A673 (cell line): ENCODE measurements around the gene ATP9A. TPM values are rescaled to one million over a fixed set of nuclear protein-coding genes. Genes with fewer than 3 reads are reported as not detected.
"Not testable (repeated sequence)": the region's sequence is repeated elsewhere in the genome, so short reads cannot be mapped to it uniquely, and the experiment has no call there.

Source experiments
- BruUV-seq: library from RNA; stranded (reverse); fragments of 400-500 nt; replicated peaks from 2 replicates; lab custom pipeline; 2021; lab: Mats Ljungman, UMichigan
- CTCF ChIA-PET: fragments of 300-600 bp; sonication (Branson Sonifier 250); formaldehyde crosslinking; loops from one replicate; lab custom pipeline; 2022; ENCODE audit warnings: antibody characterized with exemption; lab: Charles Lee
- POLR2A ChIA-PET: fragments of 300-600 bp; sonication (Branson Sonifier 250); formaldehyde crosslinking; loops from one replicate; lab custom pipeline; 2022; ENCODE audit warnings: antibody characterized with exemption; ENCODE audit not compliant: low non-redundant PET; lab: Charles Lee
- DNase-seq: peaks from one replicate; pipeline ENCODE4 v3.0.0-alpha.2; 2015; ENCODE audit warnings: low spot score
- H3K27ac ChIP-seq: fragments of 200-600 bp; sonication (generic); 2 replicates; pipeline ENCODE4 v1.5.1; 2016; ENCODE audit warnings: mixed run types, low read depth, mild to moderate bottlenecking, mixed read lengths, antibody characterized with exemption, low read length; ENCODE audit not compliant: poor library complexity, severe bottlenecking
- H3K27me3 ChIP-seq: fragments of 200-600 bp; sonication (generic); replicated peaks from 2 replicates; pipeline ENCODE4 v1.6.1; 2017; ENCODE audit warnings: mixed run types, low read depth, mild to moderate bottlenecking, mixed read lengths, antibody characterized with exemption, low read length; ENCODE audit not compliant: insufficient read depth, poor library complexity
- H3K36me3 ChIP-seq: fragments of 200-600 bp; sonication (generic); 2 replicates; pipeline ENCODE4 v1.6.1; 2016; ENCODE audit warnings: mixed run types, mild to moderate bottlenecking, mixed read lengths, antibody characterized with exemption, low read length; ENCODE audit not compliant: insufficient read depth, poor library complexity, severe bottlenecking
- H3K4me1 ChIP-seq: fragments of 200-600 bp; sonication (generic); 2 replicates; pipeline ENCODE4 v1.6.1; 2017; ENCODE audit warnings: mixed run types, mild to moderate bottlenecking, mixed read lengths, antibody characterized with exemption, low read length; ENCODE audit not compliant: insufficient read depth, poor library complexity, severe bottlenecking
- H3K4me3 ChIP-seq: fragments of 200-600 bp; sonication (generic); 2 replicates; pipeline ENCODE4 v1.5.1; 2016; ENCODE audit warnings: low read depth, mixed run types, mild to moderate bottlenecking, mixed read lengths, low read length; ENCODE audit not compliant: poor library complexity, severe bottlenecking
- H3K9me3 ChIP-seq: fragments of 200-600 bp; sonication (generic); 2 replicates; pipeline ENCODE4 v1.6.1; 2016; ENCODE audit warnings: mixed run types, low read depth, mild to moderate bottlenecking, mixed read lengths, antibody characterized with exemption, low read length; ENCODE audit not compliant: poor library complexity, severe bottlenecking
- EZH2 ChIP-seq: fragments of 200-600 bp; sonication (generic); IDR thresholded peaks from 2 replicates; pipeline ENCODE4 v1.6.1; 2017; ENCODE audit warnings: borderline replicate concordance, low read depth, mild to moderate bottlenecking, mixed read lengths, antibody characterized with exemption, low read length; ENCODE audit not compliant: poor library complexity, severe bottlenecking
- intact Hi-C: fragments of 100-400 bp; cut with micrococcal nuclease; formaldehyde crosslinking; loops from one replicate; pipeline ENCODE4 v1.10.0; 2022; ENCODE audit not compliant: unreplicated experiment
- total RNA-seq: library from RNA; stranded (reverse); gene quantifications from 2 replicates; pipeline ENCODE4 v1.2.3, GENCODE V29; 2021
- TF ChIP-seq, protein P1 (sequence below): fragments of 300-800, 200-600 bp; sonication (generic); conservative IDR thresholded peaks from 2 replicates; pipeline ENCODE4 v1.5.1; 2017; ENCODE audit warnings: low read depth, mild to moderate bottlenecking, antibody characterized with exemption, low read length, moderate library complexity, mixed read lengths

The ATP9A gene
- total RNA-seq, 1 experiment from 2014 or later = 31.2 TPM

DNA sequence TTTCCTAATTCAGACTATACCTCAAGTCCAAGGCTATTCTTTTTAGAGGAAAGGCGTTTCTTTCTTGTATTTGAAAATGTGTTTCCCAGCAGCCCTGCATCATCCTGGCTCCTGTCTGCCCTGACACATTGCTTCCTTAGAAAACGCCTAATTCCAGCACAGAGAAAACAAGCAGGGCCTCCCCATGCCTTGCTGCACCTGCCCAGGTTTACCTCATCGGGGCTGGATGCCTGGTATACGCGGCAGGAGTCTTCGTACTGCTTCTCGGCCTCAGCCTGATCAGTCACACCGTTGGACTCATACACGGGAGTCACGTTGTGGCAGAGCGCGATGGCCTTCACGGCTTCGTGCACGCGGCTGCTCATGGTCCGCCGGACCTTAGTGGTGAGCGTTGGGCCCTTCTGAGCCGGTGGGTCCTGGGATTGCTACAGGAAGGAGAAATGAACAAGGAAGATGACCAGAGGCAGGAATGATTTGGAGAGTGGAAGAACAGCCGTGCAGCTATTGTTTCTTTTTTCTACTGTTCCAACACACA is 111.4 kb downstream of the ATP9A start:
- POLR2A ChIA-PET = no interaction called here
- Histone ChIP-seq H3K4me1 (peaks cover 40% of the 10 kb centered on the region), H3K9me3 (no peaks in the 10 kb centered on the region), H3K4me3 (no peak overlapping the region), H3K36me3 (no peaks in the 10 kb centered on the region), H3K27ac (peak overlapping the region; percentile 53), H3K27me3 (no peaks in the 10 kb centered on the region)
- no TSS peak for BruUV-seq
- TF ChIP-seq, protein P1, sequence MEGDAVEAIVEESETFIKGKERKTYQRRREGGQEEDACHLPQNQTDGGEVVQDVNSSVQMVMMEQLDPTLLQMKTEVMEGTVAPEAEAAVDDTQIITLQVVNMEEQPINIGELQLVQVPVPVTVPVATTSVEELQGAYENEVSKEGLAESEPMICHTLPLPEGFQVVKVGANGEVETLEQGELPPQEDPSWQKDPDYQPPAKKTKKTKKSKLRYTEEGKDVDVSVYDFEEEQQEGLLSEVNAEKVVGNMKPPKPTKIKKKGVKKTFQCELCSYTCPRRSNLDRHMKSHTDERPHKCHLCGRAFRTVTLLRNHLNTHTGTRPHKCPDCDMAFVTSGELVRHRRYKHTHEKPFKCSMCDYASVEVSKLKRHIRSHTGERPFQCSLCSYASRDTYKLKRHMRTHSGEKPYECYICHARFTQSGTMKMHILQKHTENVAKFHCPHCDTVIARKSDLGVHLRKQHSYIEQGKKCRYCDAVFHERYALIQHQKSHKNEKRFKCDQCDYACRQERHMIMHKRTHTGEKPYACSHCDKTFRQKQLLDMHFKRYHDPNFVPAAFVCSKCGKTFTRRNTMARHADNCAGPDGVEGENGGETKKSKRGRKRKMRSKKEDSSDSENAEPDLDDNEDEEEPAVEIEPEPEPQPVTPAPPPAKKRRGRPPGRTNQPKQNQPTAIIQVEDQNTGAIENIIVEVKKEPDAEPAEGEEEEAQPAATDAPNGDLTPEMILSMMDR = no peak
- no peak for TF ChIP-seq EZH2
- CTCF ChIA-PET = no interaction called here
- no peak for DNase-seq
- intact Hi-C loops = no loop called here

DNA sequence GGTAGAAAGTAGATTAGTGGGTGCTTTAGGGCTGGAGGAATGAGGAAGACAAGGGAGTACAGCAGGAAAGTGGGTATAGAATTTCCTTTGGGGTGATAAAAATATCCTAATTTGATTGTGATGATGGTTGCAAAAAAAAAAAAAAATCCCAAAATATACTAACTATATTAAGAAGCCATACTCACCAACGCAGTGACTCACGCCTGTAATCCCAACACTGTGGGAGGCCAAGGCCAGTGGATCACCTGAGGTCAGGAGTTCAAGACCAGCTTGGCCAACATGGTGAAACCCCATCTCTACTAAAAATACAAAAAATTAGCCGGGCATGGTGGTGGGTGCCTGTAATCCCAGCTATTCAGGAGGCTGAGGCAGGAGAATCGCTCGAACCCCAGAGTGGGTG is 112.1 kb downstream of the ATP9A start:
- H3K36me3 ChIP-seq, POLR2A ChIA-PET, H3K27me3 ChIP-seq, BruUV-seq, H3K9me3 ChIP-seq, CTCF ChIA-PET, DNase-seq, H3K27ac ChIP-seq, H3K4me3 ChIP-seq, intact Hi-C loops: not testable (repeated sequence)
- H3K4me1 ChIP-seq = peaks cover 43% of the 10 kb centered on the region

DNA sequence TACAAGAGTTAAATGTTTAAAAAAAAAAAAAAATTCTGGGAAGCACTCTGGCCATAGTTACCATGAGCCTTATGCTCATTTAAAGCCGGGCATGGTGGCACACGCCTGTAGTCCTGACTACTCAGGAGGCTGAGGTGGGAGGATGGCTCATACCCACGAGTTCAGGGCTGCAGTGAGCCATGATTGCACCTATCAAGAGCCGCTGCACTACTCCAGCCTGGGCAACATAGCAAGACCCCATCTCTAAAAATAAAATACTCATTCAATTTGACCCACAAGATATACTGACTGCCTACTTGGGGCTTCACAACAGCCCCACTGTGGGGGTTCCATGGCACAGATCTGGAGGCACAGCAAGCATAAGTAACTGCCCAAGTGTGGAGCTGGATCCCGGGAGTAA is 113.7 kb downstream of the ATP9A start:
- POLR2A ChIA-PET = no interaction called here
- CTCF ChIA-PET = no interaction called here
- no peaks in the 10 kb centered on the region for H3K27me3 ChIP-seq

More for the DNA sequence above, 113.7 kb downstream of the ATP9A start:
- H3K4me3 ChIP-seq = no peak overlapping the region
- H3K36me3 ChIP-seq = no peaks in the 10 kb centered on the region
- no peak for TF ChIP-seq EZH2
- TF ChIP-seq, protein P1 = no peak
- BruUV-seq = no TSS peak
- intact Hi-C loops = loop anchor here (5.0 kb wide), 1 partner anchor 43 kb away; no protein-coding TSS in a partner anchor
- H3K4me1 ChIP-seq = peaks cover 46% of the 10 kb centered on the region
- DNase-seq = no peak
- H3K27ac ChIP-seq = peak overlapping the region; percentile 85
- H3K9me3 ChIP-seq = no peaks in the 10 kb centered on the region
